Kidney glomerular epithelial cell (primary cell): Measurements from ENCODE around the gene RCAN2.
A peak's percentile ranks its signal among the peaks of the same experiment; 100 is the strongest.

Experiments
- DNase-seq: peaks from one replicate; lab custom pipeline; 2025; lab: John Stamatoyannopoulos, UW

The RCAN2 gene

DNA sequence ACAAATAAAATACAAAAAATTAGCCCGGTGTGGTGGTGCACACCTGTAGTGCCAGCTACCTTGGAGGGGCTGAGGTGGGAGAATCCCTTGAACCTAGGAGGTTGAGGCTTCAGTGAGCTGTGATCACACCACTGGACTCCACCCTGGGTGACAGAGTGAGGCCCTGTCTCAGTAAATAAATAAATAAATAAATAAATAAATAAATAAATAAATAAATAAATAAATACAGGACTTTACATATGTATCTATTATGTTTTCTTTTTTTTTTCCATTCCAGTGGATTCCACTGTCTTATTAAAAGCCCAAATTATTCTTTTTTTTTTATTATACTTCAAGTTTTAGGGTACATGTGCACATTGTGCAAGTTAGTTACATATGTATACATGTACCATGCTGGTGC lies 279.3 kb downstream of the RCAN2 start:
- DNase-seq, result no peak

DNA sequence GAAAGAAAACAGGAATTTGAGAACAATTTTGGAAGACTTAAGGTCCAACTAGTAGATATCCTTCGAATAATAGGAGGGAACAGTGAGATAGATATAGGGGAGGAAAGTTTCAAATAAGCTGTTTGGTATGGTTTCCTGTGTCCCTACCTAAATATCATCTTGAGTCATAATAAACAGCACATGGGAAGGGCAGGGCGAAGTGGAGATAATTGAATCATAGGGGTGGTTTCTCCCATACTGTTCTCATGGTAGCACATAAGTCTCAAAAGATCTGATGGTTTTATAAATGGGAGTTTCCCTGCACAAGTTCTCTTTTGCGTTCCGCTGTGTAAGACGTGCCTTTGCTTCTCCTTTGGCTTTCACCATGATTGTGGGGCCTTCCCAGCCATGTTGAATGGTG lies 281.0 kb downstream of the RCAN2 start:
- DNase-seq, result no peak

DNA sequence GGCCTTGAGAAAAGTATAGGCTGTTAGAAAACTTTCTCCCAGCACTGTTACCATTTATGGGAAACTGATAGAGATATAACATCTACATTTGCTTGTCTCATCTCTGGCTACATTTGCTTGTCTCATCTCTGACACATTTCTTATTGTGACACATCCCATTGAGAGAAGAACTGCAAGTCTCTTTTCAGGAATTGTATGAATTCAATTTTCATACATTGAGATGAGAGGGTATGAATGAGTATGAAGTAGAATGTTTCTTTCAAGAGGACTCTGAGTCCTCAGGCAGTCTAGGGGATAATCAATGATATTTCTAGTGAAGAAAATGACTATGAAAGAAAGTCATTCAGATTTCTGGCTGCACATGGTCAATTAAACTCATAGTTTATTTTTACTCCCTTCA lies 282.9 kb downstream of the RCAN2 start:
- no peak for DNase-seq

DNA sequence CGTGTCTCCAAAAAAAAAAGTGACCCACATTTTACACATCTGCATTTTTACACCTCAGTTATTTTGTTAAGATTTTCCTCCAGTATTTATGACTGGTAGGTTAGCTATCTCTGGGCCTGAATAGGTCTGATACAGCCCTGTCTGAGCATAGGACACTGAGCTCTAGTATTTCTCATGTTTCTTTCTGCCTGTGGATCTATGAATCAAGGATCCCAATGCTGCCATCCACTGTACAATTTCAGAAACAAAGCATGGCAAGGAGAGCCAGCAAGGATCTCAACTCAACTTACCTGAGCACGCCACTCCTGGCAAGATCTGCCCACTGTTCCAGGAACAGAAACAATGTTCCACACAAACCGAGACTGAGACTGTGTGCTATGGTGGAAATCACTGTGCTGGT lies 284.1 kb downstream of the RCAN2 start:
- no peak for DNase-seq

DNA sequence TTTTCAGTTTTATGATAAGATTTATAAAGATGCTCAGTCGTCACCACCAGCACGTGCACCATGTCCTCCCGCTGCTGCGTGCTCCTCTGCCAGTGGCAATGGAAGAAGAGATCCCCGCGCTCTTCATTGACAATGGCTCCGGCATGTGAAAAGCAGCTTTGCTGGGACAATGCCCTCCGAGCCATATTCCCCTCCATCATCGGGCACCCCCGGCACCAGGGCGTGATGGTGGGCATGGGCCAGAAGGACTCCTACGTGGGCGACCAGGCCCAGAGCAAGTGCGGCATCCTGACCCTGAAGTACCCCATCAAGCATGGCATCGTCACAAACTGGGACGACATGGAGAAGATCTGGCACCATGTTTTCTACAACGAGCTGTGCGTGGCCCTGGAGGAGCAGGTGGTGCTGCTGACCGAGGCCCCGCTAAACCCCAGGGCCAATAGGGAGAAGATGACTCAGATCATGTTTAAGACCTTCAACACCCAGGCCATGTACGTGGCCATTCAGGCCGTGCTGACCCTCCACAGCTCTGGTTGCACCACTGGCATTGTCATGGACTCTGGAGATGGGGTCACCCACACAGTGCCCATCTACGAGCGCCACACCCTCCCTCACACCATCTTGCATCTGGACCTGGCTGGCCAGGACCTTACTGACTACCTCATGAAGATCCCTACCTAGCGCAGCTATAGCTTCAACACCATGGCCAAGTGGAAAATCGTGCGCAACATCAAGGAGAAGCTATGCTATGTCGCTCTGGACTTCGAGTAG lies 286.2 kb downstream of the RCAN2 start:
- DNase-seq, result no peak

DNA sequence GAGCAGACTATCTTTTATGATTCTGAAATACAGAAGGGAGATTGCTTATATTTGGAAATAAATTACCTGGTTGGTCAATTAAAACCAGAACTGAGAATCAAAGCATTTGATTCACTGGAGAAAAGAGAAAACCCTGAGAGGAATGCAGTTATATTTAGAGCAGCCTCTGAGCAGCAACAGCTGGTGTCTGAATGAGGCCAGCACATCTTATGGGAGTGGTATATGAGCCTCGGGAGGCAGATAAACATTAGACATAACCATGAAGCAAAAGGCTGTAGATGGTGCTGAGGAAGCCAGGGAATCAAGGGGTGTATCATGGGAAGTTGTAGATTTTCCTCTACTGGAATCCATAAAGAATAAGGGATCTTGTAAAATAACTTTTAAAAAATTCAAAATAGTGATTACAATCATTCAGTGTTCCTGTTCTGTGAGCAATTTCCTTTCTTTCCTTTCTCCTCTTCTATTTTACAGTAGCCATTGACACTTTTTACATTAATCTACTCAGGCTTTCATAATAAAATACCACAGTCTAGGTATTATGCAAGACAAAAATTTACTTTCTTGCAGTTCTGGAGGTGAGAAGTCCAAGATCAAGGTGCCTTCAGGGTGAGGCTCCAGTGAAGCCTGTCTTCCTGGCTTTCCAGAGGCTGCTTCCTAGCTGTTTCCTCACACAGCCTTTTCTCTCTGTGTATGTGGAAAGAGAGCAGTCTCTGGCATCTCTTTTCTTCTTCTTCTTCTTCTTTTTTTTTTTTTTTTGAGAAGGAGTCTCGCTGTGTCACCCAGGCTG lies 287.7 kb downstream of the RCAN2 start:
- DNase-seq, result no peak

DNA sequence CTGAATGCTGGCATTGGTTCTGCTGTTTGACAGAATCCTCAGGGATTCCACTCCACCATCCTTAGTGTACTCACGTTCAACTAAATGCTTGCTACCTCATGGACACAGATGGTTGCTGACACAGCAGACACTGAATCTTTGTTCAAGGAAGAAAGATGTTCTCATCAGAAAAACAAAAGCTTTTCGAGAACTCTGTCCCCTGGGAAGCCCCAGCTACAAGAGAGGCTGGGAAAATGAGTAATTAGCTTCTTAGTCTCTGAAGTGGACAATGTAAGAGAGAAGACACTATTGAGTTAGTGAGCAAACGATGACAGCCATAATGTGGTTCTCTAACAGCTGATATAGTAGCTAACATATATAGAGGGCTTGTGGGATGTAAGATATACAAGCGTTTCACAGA lies 289.5 kb downstream of the RCAN2 start:
- DNase-seq, result no peak

DNA sequence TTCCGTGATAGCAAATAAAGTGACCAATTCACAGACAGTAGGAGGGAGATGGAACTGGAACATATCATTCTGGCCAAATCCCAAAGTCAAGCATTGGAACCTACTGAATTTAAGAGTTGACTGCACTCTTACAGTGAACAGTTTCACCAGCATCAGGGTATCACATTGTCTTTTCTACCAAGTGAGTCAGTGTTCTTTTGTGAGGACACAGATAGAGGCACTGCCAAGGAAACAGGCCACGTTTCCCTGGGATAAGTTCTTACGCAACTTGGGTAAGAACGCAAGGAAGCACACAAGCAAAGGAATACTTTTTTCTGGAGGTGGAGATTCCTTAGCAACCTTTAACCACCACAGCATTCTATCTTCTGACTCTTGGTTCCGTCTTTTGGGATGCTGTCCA lies 291.9 kb downstream of the RCAN2 start:
- no peak for DNase-seq

DNA sequence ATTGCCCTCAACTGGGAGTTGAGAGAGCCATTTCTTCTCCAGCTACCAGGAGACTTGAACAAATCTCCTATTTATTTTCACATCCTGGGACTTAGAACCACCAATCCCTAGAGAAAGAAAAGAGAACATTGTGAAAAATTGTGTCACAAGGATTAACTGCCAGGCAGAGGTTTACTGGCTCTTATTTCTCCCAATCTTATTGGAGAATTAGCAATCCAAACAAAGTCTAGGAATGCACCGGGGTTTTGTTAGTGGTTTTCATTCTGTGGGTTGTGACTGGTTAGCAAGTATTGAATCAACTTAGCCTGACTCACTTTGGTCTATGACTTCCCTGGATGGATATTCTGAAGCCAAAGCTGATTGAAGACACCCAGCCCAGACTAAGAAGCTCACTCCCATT lies 299.3 kb downstream of the RCAN2 start:
- DNase-seq, result peak; percentile 79

DNA sequence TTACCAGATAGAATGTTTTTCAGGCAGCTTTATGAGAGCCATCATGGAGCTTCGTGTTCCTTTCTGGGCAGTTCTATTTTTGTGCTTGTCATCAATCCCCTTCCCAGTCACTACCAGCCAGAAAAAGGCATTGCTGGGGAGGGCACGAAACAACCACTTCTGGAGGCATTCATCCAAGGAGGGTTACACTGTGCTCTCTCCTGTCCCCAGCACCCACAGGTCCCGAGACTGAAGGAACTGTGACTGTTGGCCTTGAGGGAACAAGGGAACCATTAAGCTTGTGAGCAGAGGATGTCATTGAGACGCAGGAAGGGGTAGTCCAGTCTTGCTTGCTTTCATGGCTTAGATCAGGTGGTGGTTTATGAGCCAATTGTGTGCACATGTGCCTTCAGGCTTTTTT lies 300.4 kb downstream of the RCAN2 start:
- no peak for DNase-seq

DNA sequence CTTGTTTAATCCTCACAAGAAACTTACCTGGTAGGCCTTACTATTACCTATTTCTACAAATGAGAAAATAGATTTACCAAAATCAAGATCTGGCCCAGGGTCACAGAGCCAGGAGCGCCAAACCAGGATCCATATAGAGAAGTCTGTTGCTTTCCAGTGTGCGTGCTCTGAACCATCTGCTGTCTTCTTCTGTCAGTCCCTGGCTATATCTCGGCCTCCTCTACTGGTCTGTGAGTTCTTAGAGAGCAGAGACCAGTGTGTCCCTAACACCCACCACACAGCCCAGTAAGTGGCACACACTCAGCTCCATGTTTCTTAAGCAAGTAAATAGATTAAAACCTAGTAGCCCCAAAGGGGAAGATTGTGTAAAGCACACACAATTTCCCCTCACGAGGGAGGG lies 301.5 kb downstream of the RCAN2 start:
- DNase-seq, result no peak

DNA sequence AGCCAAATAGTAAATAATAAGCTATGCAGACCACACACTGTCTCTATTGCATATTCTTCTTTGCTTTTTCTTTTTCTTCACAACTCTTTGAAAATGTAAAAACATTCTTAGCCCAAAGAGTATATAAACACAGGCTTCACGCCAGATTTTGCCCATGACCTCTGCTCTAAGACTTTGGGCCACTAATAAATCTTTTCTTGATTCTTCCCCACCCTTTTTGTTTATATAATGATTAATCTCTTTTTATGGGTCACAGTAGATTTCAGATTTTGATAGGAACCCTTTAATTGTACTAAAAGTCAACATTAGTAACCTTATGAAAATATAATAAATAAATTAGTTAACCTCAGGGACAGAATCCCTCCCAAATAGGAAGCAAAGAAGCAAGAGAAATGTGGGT lies 304.7 kb downstream of the RCAN2 start:
- DNase-seq, result no peak

DNA sequence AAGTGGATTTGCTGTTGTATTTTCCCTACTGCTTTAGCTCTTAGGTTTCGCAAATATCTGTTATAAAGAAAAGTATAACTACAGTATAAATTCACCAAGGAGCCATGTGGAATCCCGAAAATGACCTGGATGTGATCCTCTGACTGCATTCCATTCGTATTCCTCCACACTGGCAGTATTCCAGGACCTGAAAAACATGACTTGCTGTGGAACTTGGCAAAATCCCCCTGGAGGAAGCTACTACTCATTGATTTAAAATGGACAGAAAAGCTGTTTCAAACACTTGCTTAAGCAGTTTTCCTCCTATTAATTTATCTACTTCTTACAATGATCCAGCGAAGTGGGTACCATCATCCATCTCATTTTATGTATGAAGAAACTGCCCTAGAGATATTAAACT lies 307.1 kb downstream of the RCAN2 start:
- peak; percentile 68 for DNase-seq

DNA sequence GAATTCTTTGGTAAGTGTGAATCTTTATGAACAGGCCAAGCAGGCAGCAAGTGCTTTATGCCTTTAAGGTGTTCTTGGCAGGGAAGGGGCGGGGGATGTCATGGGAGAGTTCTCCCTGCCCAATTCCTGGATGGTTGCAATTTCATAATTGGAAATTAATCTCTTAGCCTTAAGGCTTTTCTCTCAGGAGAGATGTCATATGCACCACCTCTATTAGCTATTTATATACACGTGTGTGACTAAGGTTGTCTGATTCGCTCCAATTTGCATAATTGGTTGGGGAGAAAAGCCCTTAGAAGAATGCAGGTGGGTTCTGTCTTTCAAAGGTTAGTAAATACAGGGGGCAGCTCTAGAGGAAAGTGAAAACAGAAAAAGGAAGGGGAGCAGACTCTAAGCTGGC lies 315.3 kb downstream of the RCAN2 start:
- DNase-seq, result no peak

DNA sequence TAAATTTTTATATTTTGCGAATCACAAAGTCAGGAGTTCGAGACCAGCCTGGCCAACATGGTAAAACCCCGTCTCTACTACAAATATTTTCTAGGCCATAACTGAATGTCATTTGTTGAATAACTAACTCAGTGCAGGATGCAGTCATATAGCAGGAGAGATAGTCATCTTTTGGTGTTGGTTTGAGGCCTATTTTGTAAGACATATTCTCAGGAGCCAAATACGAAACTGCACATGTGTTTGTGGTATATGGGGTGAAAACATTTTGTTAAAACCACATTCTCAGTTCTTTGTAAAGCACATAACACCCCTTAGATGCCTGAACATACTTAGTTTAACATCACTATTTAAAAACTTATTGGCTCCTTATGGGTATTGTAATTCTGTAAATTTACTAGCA lies 315.8 kb downstream of the RCAN2 start:
- DNase-seq, result no peak

DNA sequence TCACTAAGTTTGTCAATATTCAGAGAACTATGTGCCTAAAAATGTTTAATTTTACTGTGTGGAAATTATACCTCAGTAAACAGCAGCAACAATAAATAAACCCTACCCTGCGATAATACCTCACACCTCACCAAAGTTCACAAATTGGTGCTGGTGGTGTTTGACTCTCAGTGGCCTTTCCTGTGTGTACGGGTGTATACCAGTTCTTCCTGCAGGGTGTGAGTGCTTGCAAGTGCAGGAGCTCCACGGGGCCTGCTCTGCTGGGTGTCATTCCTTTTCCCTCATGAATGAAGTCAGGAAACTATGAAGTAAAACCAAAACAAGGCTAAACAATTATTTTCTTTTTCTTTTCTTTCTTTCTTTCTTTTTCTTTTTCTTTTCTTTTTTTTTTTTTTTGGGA lies 316.3 kb downstream of the RCAN2 start:
- DNase-seq, result no peak

DNA sequence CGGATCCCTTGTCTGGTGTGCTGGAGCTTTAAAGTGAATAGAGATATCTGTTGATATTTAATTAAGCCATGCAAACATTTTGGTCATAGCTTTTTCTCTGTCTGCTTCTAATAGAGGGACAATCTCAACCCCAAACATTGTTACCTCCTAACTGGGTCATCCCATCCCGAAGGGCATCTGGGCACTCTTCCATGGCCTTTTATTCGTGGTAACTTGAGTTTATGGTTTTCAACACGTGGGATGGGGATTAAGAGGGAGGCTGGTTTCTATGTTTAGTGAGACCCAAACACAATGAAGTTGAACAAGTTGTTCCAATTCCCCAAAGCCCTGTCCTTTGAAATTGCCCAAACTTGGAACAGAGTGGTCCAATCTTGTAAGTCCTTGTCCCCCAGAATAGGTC lies 319.1 kb downstream of the RCAN2 start:
- no peak for DNase-seq
